ENCODE data around the gene CUEDC1.
A peak's percentile ranks its signal among the peaks of the same experiment; 100 is the strongest.

CUEDC1 gene

DNA sequence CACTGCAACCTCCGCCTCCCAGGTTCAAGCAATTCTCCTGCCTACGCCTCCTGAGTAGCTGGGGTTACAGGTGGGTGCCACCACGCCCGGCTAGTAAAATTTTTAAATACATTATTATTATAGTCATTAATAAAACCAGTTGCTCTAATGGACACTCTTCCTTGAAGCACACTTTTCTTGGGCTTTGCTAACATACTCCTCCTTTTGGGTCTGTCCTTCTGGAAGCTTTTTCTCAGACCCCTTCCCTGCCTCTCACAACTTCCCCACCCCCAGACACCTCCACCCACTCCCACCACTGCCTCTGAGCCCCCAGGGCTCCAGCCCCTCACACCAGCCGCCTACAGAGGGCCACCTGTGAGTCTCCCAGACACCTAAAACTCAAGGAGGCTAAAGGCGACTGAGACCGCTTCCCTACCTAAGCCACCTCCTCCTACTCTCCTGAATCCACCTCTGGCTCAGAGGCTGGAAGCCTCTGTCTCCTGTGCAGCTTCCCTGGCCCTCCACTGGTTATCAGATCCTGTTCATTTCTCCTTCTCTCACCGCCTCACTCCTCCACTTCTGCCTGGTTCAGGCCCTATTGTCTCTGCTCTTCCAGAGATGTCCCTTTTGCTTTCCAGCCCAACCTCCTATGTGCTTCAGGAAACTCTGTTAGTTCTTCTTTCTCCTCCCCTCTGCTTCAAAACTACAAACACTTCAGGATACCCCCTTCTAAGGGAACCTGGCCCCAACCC is 2.1 kb upstream of the CUEDC1 start:
- no peak for DNase-seq

DNA sequence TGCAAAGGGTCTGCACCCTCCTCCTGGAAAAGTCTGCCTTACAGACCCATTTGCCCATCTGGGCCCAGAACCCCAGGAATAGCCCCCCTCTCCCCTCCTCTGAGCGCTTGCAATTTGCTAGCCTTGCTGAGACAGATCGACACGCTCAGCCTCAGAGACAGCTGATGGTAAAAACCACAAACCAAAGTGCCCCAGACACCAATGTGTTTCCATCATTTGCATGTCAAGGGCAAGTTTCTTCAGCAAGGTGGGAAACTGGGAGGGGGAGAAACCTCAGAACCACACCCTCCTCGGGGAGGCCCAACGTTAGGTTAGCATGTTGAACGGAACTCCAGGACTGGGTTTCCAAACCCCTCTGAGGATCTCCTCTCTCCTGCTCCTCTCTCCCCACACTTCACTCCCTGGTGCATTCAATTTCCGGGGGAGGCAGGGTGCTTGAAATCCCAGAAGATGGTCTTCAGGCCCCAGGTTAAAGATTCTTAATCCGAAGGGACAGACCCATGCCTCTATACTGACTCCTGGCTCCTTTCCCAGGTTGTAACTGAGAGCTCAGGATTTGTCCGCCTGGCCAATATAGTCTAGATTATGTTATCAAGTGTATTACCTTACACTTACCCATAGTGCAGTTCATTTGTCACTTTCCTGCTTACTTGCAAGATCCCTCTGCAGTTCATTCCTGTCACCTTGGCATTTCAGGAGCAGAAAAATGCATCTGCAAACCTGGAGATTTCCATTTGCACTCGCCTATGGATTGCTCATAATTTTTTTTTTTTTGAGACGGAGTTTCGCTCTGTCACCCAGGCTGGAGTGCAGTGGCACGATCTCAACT is 1.3 kb upstream of the CUEDC1 start:
- DNase-seq, result no peak

DNA sequence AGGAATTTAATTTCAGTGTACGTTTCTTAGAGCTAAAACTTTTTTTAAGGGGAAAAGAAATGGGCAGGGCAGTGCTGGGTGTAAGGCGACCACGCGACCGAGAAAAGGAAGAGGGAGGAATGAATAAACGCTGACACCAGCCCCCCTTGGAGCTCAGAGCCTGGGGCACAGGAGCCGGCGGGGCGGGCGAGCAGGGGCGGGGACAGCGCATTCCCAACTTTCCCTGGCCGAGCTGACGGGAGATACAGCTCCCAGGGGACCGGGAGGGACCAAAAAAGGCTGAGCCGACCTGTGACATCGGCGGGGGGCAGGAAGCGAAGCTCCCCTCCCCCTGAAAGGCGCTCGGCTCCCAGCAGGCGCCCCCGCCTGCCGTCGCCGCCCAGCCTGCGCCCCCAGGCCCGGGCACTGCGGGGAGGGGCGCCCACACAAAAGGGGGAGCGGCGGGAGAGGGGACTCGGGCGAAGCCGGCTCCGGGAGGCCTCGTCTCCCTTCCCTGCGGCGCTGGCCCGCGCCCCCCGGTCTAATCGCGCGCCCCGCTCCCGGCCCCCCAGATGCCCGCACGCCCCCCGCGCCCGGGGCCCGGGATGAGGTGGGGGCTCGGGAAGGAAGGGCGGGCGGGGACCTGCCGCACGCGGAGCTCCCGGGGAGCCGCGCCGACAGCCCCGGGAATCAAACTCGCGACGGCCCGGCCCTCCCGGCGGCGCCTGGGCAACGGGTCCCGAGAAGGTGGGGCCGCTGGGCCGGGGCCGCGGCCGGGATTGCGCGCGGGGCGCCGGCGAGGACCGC is 622 bp downstream of the CUEDC1 start:
- peak; percentile 65 for DNase-seq

DNA sequence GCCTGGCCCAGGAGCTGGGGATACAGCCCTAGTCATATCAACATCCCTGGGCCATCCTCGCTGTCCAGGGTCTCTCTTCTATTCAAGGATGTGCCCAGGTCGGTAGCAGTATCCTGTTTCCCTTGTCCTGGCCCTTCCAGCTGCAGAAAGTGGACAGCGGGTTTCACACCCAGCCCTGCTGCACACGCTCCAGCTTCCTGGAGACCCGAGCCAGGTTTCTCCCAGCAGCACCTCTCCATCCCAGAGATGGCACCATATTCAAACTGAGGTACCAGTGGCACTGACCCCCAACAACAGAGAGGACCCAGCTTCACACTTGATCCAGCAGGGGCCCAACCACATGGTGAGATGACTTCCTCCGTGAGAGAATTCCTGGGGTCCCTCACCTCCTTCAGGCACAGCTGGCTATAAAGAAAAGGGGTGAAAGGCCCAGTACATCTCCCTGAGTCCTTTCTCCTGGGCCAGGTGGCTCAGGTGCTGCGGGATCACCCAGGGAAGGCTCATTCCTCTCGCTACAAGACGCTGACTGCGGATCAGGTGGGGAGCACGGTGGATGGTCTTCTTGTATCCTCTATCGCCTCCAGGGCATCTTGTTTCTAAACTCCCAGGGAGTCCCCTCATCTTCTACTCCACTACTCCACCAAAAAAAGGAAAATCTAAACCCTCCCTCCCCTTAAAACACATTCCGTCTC is 1.4 kb downstream of the CUEDC1 start:
- no peak for DNase-seq

- DNase-seq, result no peak
Observed at GRCh38 chr17:57953219-57953618, 2.0 kb downstream of the CUEDC1 start.

GRCh38 chr17:57949649-57950048 is 5.6 kb downstream of the CUEDC1 start:
- DNase-seq, result no peak

GRCh38 chr17:57948555-57949420 is 6.4 kb downstream of the CUEDC1 start:
- DNase-seq, result peak; percentile 96

- DNase-seq, result no peak
Observed at GRCh38 chr17:57948169-57948554, 7.0 kb downstream of the CUEDC1 start.

GRCh38 chr17:57947369-57947768 is 7.8 kb downstream of the CUEDC1 start:
- DNase-seq, result no peak

GRCh38 chr17:57946798-57947358 is 8.3 kb downstream of the CUEDC1 start:
- peak; percentile 79 for DNase-seq

- DNase-seq, result peak; percentile 62
Observed at GRCh38 chr17:57945996-57946797, 9.0 kb downstream of the CUEDC1 start.

GRCh38 chr17:57944908-57945307 is 10.3 kb downstream of the CUEDC1 start:
- no peak for DNase-seq

- no peak for DNase-seq
Observed at GRCh38 chr17:57943645-57944044, 11.6 kb downstream of the CUEDC1 start.

GRCh38 chr17:57943140-57943539 is 12.1 kb downstream of the CUEDC1 start:
- DNase-seq, result peak; percentile 45

- no peak for DNase-seq
Observed at GRCh38 chr17:57941384-57942370, 13.5 kb downstream of the CUEDC1 start.

DNA sequence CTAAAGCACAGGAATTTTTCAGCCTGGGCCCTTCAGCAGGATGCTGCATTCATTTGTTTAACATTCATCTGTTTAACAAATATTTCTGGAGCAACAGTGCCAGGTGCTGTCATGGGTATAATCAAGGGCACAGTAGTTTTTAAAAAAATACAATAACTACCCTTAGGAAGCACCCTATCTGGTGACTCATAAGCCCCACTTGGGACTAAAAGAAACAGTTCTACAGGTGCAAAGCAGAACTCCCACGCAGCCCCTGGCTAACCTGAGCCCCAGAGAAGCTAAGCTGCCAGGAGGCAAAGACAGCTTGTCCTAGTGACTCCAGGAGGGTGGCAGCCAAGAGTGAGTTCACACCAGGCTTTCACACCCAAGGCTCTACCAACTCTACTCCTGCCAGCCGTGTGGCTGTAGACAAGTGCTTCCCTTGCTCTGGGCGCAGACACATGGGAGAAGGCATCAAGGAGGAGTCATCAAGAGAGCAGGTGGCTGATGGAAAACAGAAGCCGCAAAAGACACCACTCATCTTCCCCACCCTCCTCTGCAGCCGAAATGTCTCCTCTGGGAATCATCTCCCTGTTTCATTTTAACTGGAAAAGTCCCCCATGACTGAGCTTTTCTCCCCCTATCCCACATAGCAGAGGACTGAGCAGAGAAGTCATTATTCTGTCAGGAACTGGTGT is 14.4 kb downstream of the CUEDC1 start:
- DNase-seq, result no peak

DNA sequence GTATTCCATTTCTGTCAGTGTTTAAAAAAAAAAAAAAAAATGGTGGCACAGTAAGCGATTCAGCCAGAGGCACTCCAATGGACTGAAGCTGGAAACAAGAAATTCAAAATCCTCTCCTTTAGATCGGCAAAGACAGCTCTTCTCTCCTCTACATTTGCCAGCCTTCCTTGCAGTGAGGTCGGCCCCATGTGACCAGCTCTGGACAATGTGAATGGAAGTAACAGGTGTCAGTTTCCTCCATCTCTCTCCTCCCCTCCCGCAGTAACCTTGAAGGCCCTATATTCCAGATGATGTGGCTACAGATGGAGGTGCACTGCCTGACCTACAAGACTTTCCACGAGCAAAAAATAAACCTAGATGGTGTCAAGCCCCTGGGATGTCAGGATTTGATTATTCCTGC is 15.0 kb downstream of the CUEDC1 start:
- DNase-seq, result no peak

GRCh38 chr17:57939797-57940196 is 15.4 kb downstream of the CUEDC1 start:
- no peak for DNase-seq

DNA sequence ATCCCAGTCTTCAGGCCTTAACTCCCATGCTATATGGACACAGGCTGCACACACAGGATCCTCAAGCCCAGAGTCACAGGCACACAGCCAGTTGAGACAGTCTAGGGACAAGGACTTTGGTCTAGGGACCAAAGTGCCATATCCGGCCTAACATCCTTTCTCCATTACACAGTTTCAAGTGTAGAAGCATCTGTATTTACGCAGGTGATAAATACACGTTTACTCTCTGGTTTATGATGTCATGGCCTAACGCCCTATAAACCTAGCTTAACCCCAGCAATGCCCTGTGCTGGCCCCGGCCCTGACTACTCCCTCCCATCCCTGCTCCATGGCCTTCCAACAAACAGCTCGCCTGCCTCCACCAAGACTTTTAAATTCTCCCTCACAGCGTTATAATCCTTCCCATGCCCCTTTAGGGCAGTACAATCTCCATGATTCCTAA is 17.1 kb downstream of the CUEDC1 start:
- no peak for DNase-seq
